ENCODE results near the gene CDC73.
"Not testable (repeated sequence)": the region's sequence is repeated elsewhere in the genome, so short reads cannot be mapped to it uniquely, and the experiment has no call there.

CDC73 gene

GRCh38 chr1:193181985-193182384 is 60.2 kb downstream of the CDC73 start:
- no peak for DNase-seq

DNA sequence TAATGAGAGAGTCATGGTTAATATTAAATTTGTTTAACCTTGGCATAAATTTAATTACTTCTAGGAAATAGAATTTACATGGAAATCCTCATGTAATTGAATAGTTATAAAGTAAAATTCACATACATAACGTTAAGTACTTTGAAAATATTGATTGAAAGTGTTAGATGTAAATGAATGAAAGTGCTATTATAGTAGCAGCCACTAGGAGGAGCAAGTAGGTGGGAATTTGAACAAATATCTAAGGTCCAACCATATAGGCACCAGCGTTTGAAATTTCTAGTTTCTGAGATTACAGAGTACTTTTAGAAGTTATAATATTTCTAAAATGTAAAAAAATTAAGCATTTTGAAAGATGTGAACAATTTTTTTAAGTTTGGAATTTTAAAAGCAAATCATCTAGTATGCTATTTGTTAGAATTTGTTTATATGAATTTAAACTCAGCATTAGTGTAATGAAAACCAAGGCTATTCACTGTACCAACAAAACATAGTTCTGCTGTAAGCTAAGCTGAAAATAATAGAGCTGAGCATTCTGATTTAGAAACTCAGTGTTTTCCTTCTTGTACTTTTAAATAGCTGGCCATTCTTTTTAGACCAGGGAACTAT is 61.3 kb downstream of the CDC73 start:
- DNase-seq: peak; percentile 83

DNA sequence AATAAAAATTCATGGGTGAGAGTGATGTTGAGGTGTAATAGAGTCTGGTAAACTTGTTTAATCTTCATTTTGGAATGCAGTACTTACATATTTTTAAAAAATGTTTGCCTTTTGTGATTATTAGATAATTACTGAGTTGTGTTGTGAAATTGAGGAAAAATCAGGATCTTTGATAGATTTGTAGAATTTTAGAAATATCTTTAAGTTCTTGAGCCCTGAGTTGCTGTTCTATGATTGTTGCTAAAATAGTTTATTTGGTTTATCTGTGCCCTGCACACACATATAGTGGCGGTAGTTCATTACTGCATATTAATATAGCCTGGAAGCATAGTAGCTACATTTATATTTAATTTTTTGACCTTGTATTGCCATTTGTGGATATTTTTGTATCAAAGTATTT is 62.9 kb downstream of the CDC73 start:
- no peak for DNase-seq

DNA sequence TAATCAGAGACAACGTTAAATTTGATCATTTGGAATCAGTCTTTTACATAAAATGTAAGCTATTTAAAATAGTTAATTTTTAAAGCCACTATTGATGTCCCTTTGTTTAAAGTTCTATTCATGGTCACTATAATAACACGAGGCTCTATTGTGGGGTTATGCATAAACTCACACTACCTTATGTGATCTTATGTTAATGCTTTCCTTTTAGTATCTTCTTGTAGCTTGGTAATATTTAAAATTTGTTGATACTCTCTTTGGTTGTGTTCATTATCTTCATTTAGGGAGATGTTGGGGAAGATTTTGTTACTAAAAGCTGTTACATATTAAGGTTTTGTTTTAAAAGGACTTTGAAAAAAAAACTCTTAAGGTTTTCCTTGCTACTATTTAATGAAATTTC is 63.4 kb downstream of the CDC73 start:
- DNase-seq: no peak

- peak; percentile 62 for DNase-seq
Measured at GRCh38 chr1:193185901-193186731, 64.3 kb downstream of the CDC73 start, which contains the start of gene B3GALT2. Gene B3GALT2, minus strand, starts transcription at chr1:193186613. Its CDS starts 5,051 bp downstream, at chr1:193181562.

GRCh38 chr1:193187114-193187513 is 65.3 kb downstream of the CDC73 start:
- DNase-seq: no peak

- DNase-seq: not testable (repeated sequence)
Measured at GRCh38 chr1:193188915-193189314, 67.1 kb downstream of the CDC73 start.

DNA sequence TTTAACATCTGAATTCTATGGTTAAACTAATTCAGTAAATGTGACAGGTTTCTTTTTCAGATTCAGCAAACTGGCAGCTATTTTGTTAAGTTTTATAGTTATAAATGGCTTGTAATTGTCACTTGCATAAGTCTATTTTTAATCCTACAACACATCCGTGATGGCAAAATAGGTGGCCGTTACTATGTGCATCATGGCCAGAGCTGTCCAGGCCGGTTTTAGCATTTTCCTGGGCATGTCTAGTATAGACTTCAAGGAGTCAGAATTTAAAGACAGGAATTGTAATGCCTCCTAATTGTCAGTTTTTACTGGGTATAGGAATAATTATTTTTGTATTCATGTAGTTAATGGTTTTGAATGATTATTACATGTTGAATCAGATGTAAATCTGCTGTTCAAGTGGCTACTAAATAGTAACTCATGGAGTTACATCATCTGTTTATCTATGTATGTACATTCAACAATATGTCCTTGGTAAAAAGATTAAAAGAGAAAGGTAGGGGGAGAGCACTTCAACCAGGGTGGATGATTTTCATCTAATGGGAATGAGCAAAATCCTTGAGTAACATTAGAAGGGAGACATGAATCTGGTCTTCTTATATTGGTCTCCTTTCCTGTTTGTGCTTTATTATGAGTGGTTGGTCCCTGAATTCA is 67.7 kb downstream of the CDC73 start:
- DNase-seq: no peak

DNA sequence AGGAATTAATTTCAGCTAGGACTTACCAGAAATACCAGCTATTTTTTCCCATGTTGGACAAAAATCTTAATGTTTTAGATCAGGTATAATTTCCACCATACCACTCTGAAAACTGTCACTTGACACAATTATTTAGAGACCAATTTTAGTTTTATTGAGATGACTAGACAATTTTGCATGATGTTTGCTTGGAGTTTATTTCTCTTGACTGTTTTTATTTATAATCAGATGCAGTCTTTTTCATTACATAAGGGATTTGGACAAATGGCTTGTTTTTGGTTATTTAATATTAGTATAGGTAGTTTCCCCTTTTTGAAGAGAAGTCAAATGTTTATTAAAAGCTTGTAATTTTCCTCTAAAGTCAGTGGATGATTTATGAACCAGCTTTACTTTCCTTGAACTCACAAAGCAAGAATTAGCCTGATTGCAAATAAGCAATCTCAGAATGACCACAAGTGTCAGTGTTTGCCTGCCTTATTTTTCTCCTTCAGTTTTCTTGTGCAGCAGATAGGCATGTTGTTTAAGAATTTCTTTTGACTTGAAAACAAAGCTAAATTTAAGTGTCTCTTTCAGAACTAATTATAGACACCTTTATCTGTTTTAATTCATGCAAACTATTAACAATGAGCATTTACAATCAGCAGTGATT is 68.4 kb downstream of the CDC73 start:
- peak; percentile 54 for DNase-seq

DNA sequence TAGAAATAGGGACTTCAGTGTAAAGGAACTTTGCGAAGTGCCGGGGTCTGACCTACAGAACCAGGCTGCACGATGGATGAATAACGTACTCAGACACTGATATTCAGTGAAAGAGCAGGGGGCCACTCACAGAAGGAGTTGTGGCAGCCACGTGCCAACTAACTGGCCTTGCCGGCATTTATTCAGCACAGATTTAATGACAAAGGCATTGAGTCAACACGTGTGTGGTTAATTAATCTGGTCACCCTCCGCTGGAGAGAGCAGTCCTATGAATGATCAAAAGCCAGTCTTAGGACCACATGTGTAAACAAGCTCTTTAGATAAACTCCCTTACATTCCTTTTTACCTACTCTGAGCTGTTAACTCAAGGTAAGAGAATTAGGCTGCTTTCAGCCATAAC is 70.8 kb downstream of the CDC73 start:
- DNase-seq: no peak

DNA sequence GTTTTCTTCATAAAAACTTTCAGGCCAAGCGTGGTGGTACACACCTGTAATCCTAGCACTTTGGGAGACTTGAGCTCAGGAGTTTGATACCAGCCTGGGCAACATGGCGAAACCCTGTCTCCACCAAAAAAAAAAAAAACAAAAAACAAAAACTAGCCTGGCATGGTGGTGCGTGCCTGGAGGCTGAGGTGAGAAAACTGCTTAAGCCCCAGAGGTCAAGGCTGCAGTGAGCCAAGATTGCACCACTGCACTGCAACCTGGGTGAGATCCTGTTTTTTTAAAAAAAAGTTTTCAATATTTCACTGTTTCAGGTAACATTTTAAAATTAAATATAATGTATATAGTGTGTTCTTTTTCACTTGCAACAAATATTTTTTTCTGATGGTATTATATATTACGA is 78.1 kb downstream of the CDC73 start:
- DNase-seq: no peak

DNA sequence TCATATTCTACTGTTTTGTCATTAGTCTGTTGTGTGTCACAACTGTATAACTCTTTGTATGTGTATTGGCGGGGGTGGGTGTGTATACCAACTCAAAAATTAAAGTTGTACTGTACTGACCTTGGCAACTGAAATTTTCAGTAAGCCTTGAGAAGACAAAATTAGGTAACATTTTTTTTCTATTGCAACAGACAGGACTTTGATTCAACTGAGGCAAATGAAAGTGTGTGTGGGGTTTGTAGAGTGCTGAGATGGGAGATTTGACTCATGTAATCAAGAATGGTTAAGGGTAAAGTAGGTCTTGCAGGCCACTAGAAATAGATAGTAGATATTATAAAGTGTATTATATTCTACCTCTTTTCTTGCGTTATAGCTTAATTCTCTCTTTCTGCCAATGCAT is 79.2 kb downstream of the CDC73 start:
- no peak for DNase-seq

DNA sequence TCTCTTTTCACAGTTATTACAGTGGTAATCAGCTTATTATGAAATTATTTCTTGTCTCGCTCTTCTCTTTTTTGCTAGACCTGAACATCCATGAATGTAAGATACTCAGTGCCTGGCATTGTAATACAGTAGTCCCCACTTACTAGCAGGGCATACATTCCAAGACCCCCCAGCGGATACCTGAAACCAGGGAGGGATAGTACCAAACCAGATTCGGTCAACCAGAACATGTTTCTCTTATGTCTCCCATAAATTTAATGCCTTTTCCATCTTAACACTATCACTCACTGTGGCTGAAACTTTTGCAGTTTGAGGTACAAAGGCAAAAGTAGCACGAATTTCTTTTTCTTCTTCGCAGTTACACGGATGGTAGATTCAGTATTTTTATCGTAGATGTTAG is 89.2 kb downstream of the CDC73 start:
- DNase-seq: no peak

DNA sequence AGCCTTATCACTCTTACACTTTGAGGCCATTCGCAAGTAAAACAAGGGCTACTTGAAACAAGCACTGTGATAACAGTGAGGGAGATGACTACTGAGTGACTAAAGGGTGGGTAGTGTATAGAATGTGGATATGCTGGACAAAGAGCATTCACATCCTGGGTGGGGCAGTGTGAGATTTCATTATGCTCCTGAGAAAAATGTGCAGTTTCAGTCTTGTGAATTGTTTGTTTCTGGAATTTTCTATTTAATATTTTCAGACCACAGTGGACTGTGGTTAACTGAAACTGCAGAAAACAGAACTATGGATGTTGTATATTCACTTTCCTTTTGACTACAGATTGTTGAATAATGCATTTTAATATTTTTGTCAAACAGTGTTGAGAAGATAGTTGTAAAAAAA is 89.7 kb downstream of the CDC73 start:
- DNase-seq: no peak

DNA sequence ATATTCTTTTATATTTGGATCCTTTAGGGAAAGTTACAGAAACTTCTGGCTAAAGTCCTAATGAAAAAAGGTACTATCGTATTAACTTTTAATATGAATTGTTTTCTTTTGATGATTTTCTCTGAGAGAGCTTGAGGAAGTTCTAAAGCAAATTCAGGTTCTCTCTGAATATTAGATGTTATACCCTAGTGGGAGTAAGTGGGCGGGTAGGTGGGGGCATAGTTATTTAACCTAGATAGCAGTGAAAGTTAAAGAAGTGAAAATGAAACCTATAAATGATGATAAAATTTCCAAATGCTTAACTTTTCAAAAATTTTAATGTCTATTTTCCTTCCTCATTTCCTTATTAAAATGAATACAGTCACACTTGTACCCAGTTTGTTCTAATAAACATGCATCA is 90.8 kb downstream of the CDC73 start:
- DNase-seq: no peak

DNA sequence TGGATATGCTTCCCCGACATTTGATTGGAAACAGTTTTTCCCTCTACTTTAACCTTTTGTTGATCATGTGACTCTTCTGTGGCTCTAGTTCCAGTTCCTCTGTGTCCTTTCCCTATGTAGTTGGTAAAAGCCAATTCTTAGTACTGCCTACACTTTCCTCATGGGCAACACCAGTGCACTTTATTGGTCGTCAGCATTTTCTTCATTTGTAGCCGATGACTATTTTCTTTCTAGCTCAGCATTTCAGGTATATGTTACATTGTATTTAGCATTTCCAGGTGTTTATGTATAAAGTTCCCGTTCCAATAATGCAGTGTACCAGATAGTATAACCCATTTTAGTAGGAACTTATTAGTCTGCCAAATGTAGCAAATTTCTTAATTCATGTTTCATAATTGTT is 92.2 kb downstream of the CDC73 start:
- no peak for DNase-seq

DNA sequence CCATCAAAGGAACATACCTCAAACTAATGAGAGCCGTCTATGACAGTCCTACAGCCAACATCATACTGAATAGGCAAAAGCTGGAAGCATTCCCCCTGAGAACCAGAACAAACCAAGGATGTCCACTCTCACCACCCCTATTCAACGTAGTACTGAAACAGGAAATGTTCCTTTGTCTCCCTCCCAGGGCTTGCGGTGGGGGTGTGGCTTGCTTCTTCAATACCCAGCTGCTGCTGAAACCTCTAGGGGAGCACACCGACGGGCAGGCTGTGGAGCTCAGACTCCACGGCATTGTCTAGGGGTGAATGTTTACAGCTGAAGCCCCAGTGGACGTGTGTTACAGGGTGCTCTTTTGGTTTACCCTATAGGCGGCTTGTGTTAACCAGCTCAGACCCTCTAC is 95.1 kb downstream of the CDC73 start:
- no peak for DNase-seq

GRCh38 chr1:193219391-193219790 is 97.6 kb downstream of the CDC73 start:
- DNase-seq: no peak

GRCh38 chr1:193221651-193222050 is 99.8 kb downstream of the CDC73 start:
- no peak for DNase-seq

- no peak for DNase-seq
Measured at GRCh38 chr1:193222056-193222615, 100.3 kb downstream of the CDC73 start.

GRCh38 chr1:193229136-193229535 is 107.3 kb downstream of the CDC73 start:
- no peak for DNase-seq

DNA sequence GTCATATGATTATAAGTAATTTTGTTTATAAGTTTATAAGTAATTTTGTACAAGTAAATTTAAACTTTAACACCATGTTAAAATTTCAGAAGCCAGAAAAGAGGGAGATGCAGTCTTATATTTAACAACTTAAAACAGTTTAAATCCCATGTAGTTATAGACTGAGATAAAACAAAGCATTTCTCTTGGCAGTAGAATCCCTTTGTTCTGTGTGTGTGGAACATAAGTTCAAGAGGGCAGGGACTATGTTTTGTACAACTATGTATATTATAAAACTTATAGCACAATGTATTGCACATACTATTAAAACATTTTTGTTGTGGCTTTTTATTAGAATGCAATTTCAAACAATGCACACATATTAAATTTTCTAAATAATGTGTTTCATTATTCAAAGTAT is 109.3 kb downstream of the CDC73 start:
- not testable (repeated sequence) for DNase-seq

GRCh38 chr1:193234530-193234929 is 112.7 kb downstream of the CDC73 start:
- DNase-seq: no peak

All from OCI-M1 (cell line).